ENCODE data around the gene FLYWCH1. TPM values are rescaled to one million over a fixed set of nuclear protein-coding genes. Genes with fewer than 3 reads are reported as not detected.

FLYWCH1 gene
- total and polyA plus RNA-seq, 9 of the 15 experiments (the other 6 are each of a cell fraction or from before 2014, with no cell fraction given), result 0.18 to 33.6 (median 11.3) TPM

DNA sequence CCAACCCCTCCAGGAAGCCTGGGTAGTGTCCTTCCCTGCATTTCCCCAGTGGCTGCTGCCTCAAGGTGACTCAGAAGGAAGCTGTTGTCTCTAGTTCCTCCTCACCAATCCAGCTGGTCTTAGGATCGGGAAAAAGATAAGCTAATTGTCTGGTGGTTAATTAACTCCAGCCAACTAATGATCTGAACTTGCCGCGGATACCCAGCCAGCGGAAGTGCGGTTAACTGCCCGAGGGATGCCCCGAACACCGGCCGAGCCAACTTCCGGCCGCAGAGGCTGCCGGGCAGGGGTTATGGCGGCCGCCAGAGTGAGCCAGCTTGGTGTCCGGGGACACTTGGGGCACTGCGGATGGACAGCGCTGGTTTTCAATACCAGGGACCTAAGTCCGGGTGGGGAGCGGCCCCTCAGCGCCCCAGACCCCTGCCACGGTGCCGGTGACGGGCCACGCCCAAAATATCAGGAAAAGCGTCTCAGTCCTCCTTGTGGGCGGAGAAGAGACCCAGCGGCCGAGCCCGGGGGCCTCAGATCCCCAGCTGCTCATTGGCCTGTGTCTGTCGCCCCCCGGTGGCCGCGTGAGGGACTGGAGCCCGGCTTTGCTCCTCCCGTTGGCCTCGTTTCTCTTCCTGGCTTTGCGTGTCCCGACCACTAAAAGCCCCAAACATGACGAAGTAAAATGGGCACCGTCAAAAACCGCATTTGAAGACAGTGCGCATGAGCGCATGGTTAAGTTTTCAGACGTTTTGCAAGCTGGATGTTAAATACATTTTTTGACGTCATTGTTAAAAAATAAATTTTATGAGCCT lies 43.5 kb upstream of the FLYWCH1 start (continued):
- TF ChIP-seq, protein P1, sequence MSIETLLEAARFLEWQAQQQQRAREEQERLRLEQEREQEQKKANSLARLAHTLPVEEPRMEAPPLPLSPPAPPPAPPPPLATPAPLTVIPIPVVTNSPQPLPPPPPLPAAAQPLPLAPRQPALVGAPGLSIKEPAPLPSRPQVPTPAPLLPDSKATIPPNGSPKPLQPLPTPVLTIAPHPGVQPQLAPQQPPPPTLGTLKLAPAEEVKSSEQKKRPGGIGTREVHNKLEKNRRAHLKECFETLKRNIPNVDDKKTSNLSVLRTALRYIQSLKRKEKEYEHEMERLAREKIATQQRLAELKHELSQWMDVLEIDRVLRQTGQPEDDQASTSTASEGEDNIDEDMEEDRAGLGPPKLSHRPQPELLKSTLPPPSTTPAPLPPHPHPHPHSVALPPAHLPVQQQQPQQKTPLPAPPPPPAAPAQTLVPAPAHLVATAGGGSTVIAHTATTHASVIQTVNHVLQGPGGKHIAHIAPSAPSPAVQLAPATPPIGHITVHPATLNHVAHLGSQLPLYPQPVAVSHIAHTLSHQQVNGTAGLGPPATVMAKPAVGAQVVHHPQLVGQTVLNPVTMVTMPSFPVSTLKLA (conservative IDR thresholded peaks at IDR 0.05), result peak; percentile 64 to 80
- TF ChIP-seq KLF13 (tag; IDR thresholded peaks at IDR 0.05; ENCODE audit: borderline replicate concordance, low read depth), result peak; percentile 86; the same call in 1 of the 2 replicates
- TF ChIP-seq NCOA4 (IDR thresholded peaks at IDR 0.05; ENCODE audit: partially characterized antibody), result no peak
- peak; percentile 82 for TF ChIP-seq ARID2 (IDR thresholded peaks at IDR 0.05)
- TF ChIP-seq ELF1 (tag; IDR thresholded peaks at IDR 0.05), result peak; percentile 91
- TF ChIP-seq ZNF217 (CRISPR knock-in tag; IDR thresholded peaks at IDR 0.05), result no peak
- 0 out of 2 replicates have a peak, but pooled peaks have one; percentile 27 for TF ChIP-seq NFXL1 (CRISPR knock-in tag; IDR thresholded peaks at IDR 0.05)
- TF ChIP-seq NR1H2 (CRISPR knock-in tag; IDR thresholded peaks at IDR 0.05), result no peak
- TF ChIP-seq, protein P2, sequence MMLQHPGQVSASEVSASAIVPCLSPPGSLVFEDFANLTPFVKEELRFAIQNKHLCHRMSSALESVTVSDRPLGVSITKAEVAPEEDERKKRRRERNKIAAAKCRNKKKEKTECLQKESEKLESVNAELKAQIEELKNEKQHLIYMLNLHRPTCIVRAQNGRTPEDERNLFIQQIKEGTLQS (IDR thresholded peaks at IDR 0.05), result peak; percentile 32; the same call in 1 of the 2 replicates
- TF ChIP-seq, protein P2 (CRISPR knock-in tag; conservative IDR thresholded peaks at IDR 0.05), result 0 out of 2 replicates have a peak, but pooled peaks have one; percentile 15
- TF ChIP-seq, protein P3, sequence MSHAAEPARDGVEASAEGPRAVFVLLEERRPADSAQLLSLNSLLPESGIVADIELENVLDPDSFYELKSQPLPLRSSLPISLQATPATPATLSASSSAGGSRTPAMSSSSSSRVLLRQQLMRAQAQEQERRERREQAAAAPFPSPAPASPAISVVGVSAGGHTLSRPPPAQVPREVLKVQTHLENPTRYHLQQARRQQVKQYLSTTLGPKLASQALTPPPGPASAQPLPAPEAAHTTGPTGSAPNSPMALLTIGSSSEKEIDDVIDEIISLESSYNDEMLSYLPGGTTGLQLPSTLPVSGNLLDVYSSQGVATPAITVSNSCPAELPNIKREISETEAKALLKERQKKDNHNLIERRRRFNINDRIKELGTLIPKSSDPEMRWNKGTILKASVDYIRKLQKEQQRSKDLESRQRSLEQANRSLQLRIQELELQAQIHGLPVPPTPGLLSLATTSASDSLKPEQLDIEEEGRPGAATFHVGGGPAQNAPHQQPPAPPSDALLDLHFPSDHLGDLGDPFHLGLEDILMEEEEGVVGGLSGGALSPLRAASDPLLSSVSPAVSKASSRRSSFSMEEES (CRISPR knock-in tag; IDR thresholded peaks at IDR 0.05), result no peak
- 0 out of 2 replicates have a peak, but pooled peaks have one; percentile 52 for TF ChIP-seq TCFL5 (CRISPR knock-in tag; conservative IDR thresholded peaks at IDR 0.05)
- no peak for TF ChIP-seq ZNF174 (CRISPR knock-in tag; IDR thresholded peaks at IDR 0.05)
- peak; percentile 89 for TF ChIP-seq ESRRA (IDR thresholded peaks at IDR 0.05; ENCODE audit: borderline replicate concordance, low read depth)
- no peak for TF ChIP-seq U2AF2 (optimal IDR thresholded peaks at IDR 0.05; ENCODE audit: low read depth, low read length)
- TF ChIP-seq GABPA (tag; conservative IDR thresholded peaks at IDR 0.05; ENCODE audit: low read depth), result peak; percentile 97
- TF ChIP-seq RBBP5 (IDR thresholded peaks at IDR 0.05; ENCODE audit: borderline replicate concordance, insufficient read depth, low read length, poor library complexity, severe bottlenecking), result peak; percentile 68
- TF ChIP-seq, protein P4, sequence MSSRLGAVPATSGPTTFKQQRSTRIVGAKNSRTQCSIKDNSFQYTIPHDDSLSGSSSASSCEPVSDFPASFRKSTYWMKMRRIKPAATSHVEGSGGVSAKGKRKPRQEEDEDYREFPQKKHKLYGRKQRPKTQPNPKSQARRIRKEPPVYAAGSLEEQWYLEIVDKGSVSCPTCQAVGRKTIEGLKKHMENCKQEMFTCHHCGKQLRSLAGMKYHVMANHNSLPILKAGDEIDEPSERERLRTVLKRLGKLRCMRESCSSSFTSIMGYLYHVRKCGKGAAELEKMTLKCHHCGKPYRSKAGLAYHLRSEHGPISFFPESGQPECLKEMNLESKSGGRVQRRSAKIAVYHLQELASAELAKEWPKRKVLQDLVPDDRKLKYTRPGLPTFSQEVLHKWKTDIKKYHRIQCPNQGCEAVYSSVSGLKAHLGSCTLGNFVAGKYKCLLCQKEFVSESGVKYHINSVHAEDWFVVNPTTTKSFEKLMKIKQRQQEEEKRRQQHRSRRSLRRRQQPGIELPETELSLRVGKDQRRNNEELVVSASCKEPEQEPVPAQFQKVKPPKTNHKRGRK (tag; IDR thresholded peaks at IDR 0.05), result no peak
- no peak for TF ChIP-seq MBD2 (IDR thresholded peaks at IDR 0.05; ENCODE audit: borderline replicate concordance, low read depth)
- TF ChIP-seq, protein P5, sequence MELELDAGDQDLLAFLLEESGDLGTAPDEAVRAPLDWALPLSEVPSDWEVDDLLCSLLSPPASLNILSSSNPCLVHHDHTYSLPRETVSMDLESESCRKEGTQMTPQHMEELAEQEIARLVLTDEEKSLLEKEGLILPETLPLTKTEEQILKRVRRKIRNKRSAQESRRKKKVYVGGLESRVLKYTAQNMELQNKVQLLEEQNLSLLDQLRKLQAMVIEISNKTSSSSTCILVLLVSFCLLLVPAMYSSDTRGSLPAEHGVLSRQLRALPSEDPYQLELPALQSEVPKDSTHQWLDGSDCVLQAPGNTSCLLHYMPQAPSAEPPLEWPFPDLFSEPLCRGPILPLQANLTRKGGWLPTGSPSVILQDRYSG (tag; conservative IDR thresholded peaks at IDR 0.05; ENCODE audit: low read depth), result peak; percentile 92

Data from K562 (cell line).